ENCODE results near the gene CAPNS1. TPM values are rescaled to one million over a fixed set of nuclear protein-coding genes. Genes with fewer than 3 reads are reported as not detected.
A peak's percentile ranks its signal among the peaks of the same experiment; 100 is the strongest.

Gene CAPNS1
- total RNA-seq, 4 donors from 2014 or later, result 60.2 to 95.5 (median 79.2) TPM

DNA sequence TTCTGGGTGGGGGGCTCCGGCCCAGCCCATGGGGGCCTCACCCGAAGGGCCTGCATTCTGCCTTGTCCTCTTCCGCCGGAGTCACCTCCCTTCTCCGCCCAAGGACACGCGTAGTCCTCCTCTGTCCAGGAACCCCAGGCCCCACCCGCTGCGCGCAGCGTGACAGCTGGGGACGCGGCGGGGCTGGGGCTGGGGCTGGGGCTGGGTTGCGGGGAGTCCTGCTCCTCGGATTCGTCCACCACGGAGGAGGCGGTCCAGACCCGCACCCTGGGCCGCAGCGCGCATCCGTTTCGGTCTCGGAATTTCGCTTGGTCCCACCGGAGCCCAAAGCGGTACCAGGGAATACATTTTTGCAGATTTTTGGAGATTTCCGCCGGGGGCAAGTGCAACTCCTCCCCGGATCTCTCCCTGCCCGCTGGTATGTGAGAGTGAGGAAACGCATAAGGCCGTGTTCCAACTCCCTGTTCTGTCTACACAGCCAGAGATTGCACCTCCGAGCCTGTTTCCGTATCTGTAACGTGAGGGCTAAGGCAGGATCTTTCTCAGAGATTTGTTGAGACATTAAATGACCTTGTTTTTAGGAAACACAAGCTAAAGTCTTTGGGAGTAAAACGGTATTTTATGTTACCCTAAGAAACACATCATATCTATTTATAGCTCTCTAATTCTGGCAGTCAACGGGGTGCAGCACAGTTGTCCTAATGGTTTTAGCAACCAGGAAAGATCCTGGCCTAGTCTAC, 12.7 kb downstream of the CAPNS1 start, which contains the start of gene COX7A1:
Gene COX7A1 (minus strand): TSS at position 96 of the 740 bp plus-strand sequence. CDS start 40 bp downstream, at position 56.
- Histone ChIP-seq H3K36me3 (peaks cover 31% of the 10 kb centered on the region), H3K9me3 (no peaks in the 10 kb centered on the region), H3K4me1 (peaks cover 40% of the 10 kb centered on the region), H3K4me3 (peak within 1 kb of the TSS; percentile 53), H3K27ac (peak within 1 kb of the TSS; percentile 93), H3K27me3 (no peaks in the 10 kb centered on the region)
- TF ChIP-seq EP300 (IDR thresholded peaks at IDR 0.05) (no peak), POLR2AphosphoS5 (IDR thresholded peaks at IDR 0.05) (peak in 1 of 3 donors; percentile 47), CTCF (IDR thresholded peaks at IDR 0.05) (no peak), POLR2A (IDR thresholded peaks at IDR 0.05) (peak in 1 of 2 donors; percentile 55)
- WGBS, result 17% methylated on average over 18 of the region's 40 CpGs
- DNase-seq (ENCODE audit: low spot score in 2 of 2), result peak; percentile 84 to 85

- DNase-seq (ENCODE audit: low spot score in 2 of 2), result no peak
- Histone ChIP-seq H3K4me1 (peaks cover 40% of the 10 kb centered on the region), H3K27ac (peak overlapping the region; percentile 93), H3K9me3 (no peaks in the 10 kb centered on the region), H3K36me3 (peaks cover 25% of the 10 kb centered on the region), H3K4me3 (peak overlapping the region; percentile 53), H3K27me3 (no peaks in the 10 kb centered on the region)
- WGBS, result 93% methylated on average over 10 of the region's 10 CpGs
- no peak for TF ChIP-seq POLR2AphosphoS5 (IDR thresholded peaks at IDR 0.05)
- TF ChIP-seq EP300 (IDR thresholded peaks at IDR 0.05), result no peak
- no peak for TF ChIP-seq POLR2A (IDR thresholded peaks at IDR 0.05)
- TF ChIP-seq CTCF (IDR thresholded peaks at IDR 0.05), result no peak
These were observed 13.3 kb downstream of the CAPNS1 start for GRCh38 chr19:36153126-36153525.

- H3K36me3 ChIP-seq, result no peaks in the 10 kb centered on the region
- 81% methylated on average over 7 of the region's 7 CpGs for WGBS
- no peaks in the 10 kb centered on the region for H3K27me3 ChIP-seq
- DNase-seq (ENCODE audit: low spot score in 2 of 2), result no peak
- no peaks in the 10 kb centered on the region for H3K9me3 ChIP-seq
- no peak overlapping the region for H3K4me3 ChIP-seq
- no peak for TF ChIP-seq POLR2AphosphoS5 (IDR thresholded peaks at IDR 0.05)
- TF ChIP-seq POLR2A (IDR thresholded peaks at IDR 0.05), result no peak
- TF ChIP-seq CTCF (IDR thresholded peaks at IDR 0.05), result no peak
- no peak for TF ChIP-seq EP300 (IDR thresholded peaks at IDR 0.05)
- no peaks in the 10 kb centered on the region for H3K4me1 ChIP-seq
- H3K27ac ChIP-seq, result no peak overlapping the region
These were observed 21.1 kb downstream of the CAPNS1 start for GRCh38 chr19:36160821-36161596.

DNA sequence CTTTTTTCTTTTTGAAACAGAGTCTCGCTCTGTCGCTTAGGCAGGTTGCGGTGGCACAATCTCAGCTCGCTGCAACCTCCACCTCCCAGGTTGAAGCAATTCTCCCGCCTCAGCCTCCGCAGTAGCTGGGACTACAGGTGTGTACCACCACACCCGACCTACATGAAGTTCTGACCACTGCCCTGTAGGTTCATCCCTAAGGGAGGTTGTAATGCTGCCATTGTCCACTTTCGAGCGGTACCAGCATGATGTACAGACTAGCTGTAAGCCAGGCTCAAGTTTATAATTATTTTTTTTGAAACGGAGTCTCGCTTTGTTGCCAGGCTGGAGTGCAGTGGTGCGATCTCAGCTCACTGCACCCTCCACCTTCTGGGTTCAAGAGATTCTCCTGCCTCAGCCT, 23.9 kb downstream of the CAPNS1 start:
- no peak overlapping the region for H3K27ac ChIP-seq
- no peaks in the 10 kb centered on the region for H3K4me1 ChIP-seq
- H3K36me3 ChIP-seq, result no peaks in the 10 kb centered on the region
- no peaks in the 10 kb centered on the region for H3K27me3 ChIP-seq
- no peak for DNase-seq (ENCODE audit: low spot score in 2 of 2)
- 90% methylated on average over 12 of the region's 12 CpGs for WGBS
- H3K4me3 ChIP-seq, result no peak overlapping the region
- TF ChIP-seq POLR2AphosphoS5 (IDR thresholded peaks at IDR 0.05), result no peak
- no peak for TF ChIP-seq POLR2A (IDR thresholded peaks at IDR 0.05)
- no peak for TF ChIP-seq CTCF (IDR thresholded peaks at IDR 0.05)
- TF ChIP-seq EP300 (IDR thresholded peaks at IDR 0.05), result no peak
- no peaks in the 10 kb centered on the region for H3K9me3 ChIP-seq

All from suprapubic skin (tissue), 4 donors.